Measurements from ENCODE around the gene PFKFB4. TPM values are rescaled to one million over a fixed set of nuclear protein-coding genes. Genes with fewer than 3 reads are reported as not detected.

The PFKFB4 gene
- total and polyA plus RNA-seq, 10 of the 15 experiments (the other 5 are each of a cell fraction or from before 2014, with no cell fraction given), result 0.37 to 89.1 (median 5.2) TPM

DNA sequence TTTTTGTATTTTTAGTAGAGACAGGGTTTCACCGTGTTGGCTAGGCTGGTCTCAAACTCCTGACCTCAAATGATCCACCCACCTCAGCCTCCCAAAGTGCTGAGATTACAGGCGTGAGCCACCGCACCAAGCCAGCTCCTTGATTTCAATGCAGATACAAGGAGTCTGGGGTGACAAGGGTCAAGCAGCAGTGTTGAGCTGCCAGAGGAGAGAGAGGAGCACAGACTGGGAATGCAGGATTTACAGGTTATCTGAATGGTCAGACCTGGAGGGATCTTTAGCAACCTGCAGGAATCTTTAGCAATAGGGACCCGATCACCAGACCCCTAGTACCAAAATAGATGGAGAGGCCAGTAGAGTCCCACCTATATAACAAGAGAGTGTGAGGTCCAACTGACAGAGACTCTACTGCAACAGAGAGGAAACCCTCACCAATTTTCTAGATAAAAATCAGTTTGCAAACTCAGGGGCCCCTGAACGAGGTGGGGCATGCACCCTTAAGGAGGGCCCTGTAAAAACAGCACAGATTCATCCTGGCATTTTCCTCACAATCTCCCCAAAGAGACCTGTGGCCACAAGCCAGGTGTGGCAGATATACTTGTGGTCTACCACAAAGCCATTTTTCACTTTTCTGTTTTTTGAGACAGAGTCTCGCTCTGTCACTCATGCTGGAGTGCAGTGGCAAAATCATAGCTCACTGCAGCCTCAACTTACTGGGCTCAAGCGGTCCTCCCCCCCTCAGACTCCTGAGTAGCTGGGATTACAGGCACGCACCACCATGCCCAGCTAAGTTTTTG, 42.0 kb downstream of the PFKFB4 start:
- H3K79me2 ChIP-seq (ENCODE audit: control insufficient read depth, insufficient read depth, low read length), result no peaks in the 10 kb centered on the region
- in situ Hi-C loops (cut with MboI) (no loop called here), intact Hi-C loops (cut with micrococcal nuclease; ENCODE audit: unreplicated experiment) (loop anchor here (5.0 kb wide), 1 partner anchor 33 kb away; no protein-coding TSS in a partner anchor)
- BruUV-seq (replicated peaks), result no TSS peak
- H3K27ac ChIP-seq (ENCODE audit: control insufficient read depth, insufficient read depth), result no peak overlapping the region
- DNase-seq (ENCODE audit: low read depth, low spot score) (no peak), FAIRE-seq (peak; percentile 52), ATAC-seq (peak; percentile 57)
- H3K9ac ChIP-seq (ENCODE audit: control insufficient read depth, insufficient read depth, low read length), result no peak overlapping the region
- H2AFZ ChIP-seq (ENCODE audit: control insufficient read depth, low read depth, low read length), result no peak overlapping the region
- TF ChIP-seq, protein P1, sequence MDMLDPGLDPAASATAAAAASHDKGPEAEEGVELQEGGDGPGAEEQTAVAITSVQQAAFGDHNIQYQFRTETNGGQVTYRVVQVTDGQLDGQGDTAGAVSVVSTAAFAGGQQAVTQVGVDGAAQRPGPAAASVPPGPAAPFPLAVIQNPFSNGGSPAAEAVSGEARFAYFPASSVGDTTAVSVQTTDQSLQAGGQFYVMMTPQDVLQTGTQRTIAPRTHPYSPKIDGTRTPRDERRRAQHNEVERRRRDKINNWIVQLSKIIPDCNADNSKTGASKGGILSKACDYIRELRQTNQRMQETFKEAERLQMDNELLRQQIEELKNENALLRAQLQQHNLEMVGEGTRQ (IDR thresholded peaks at IDR 0.05; ENCODE audit: borderline replicate concordance, low read depth, low read length), result no peak
- 0 out of 2 replicates have a peak, but pooled peaks have one; percentile 25 for TF ChIP-seq TCF12 (IDR thresholded peaks at IDR 0.05; ENCODE audit: low read depth, low read length)
- TF ChIP-seq, protein P2, sequence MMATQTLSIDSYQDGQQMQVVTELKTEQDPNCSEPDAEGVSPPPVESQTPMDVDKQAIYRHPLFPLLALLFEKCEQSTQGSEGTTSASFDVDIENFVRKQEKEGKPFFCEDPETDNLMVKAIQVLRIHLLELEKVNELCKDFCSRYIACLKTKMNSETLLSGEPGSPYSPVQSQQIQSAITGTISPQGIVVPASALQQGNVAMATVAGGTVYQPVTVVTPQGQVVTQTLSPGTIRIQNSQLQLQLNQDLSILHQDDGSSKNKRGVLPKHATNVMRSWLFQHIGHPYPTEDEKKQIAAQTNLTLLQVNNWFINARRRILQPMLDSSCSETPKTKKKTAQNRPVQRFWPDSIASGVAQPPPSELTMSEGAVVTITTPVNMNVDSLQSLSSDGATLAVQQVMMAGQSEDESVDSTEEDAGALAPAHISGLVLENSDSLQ (IDR thresholded peaks at IDR 0.05), result peak; percentile 87
- peak; percentile 91 for TF ChIP-seq RUNX3 (IDR thresholded peaks at IDR 0.05; ENCODE audit: low read length)
- TF ChIP-seq SMAD5 (IDR thresholded peaks at IDR 0.05; ENCODE audit: low read depth), result no peak
- TF ChIP-seq CBFB (IDR thresholded peaks at IDR 0.05; ENCODE audit: low read depth), result peak; percentile 70
- no peak for TF ChIP-seq BCL11A (IDR thresholded peaks at IDR 0.05; ENCODE audit: low read depth, low read length)
- no peak for TF ChIP-seq RELA (IDR thresholded peaks at IDR 0.05; ENCODE audit: borderline replicate concordance, partially characterized antibody)
- TF ChIP-seq CREB1 (IDR thresholded peaks at IDR 0.05; ENCODE audit: low read depth), result peak; percentile 23; the same call in 1 of the 2 replicates
- TF ChIP-seq, protein P3, sequence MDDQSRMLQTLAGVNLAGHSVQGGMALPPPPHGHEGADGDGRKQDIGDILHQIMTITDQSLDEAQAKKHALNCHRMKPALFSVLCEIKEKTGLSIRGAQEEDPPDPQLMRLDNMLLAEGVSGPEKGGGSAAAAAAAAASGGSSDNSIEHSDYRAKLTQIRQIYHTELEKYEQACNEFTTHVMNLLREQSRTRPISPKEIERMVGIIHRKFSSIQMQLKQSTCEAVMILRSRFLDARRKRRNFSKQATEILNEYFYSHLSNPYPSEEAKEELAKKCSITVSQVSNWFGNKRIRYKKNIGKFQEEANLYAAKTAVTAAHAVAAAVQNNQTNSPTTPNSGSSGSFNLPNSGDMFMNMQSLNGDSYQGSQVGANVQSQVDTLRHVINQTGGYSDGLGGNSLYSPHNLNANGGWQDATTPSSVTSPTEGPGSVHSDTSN (IDR thresholded peaks at IDR 0.05; ENCODE audit: insufficient replicate concordance, low read depth, low read length), result peak; percentile 66
- ChIA-PET RAD21 (ENCODE audit: unreplicated experiment) (interaction anchor here (0.6 to 1.0 kb wide), 2 partner anchors 42 to 122 kb away, joined by 3 read pairs; no protein-coding TSS in a partner anchor), POLR2A (interaction anchor here (0.8 kb wide), 1 partner anchor 17 kb away, joined by 4 read pairs; no protein-coding TSS in a partner anchor), CTCF (no interaction called here), SMC1A (ENCODE audit: uncharacterized antibody, unreplicated experiment) (interaction anchor here (0.5 to 1.7 kb wide), 3 partner anchors 17 to 78 kb away, joined by 3 read pairs; no protein-coding TSS in a partner anchor)
- no peaks in the 10 kb centered on the region for H3K27me3 ChIP-seq (replicated peaks in 1 of 2; ENCODE audit: control insufficient read depth in 2 of 2, insufficient read depth in 2 of 2, low read length in 1 of 2)
- H3K4me3 ChIP-seq, result no peak overlapping the region
- 30% methylated on average over 8 of the region's 8 CpGs for WGBS (ENCODE audit: insufficient coverage, insufficient replicate concordance, low lambda C conversion rate, missing lambda C conversion rate)
- no peak overlapping the region; the same call in 1 of the 2 replicates for H3K4me2 ChIP-seq (ENCODE audit: control insufficient read depth, insufficient read depth)
- H4K20me1 ChIP-seq (ENCODE audit: control insufficient read depth, insufficient read depth), result no peaks in the 10 kb centered on the region; the same call in 1 of the 2 replicates
- H3K36me3 ChIP-seq (ENCODE audit: control insufficient read depth in 2 of 2, insufficient read depth in 2 of 2, low read length in 1 of 2), result peaks cover 0 to 6% of the 10 kb centered on the region in 2 experiments; a peak in 3 of 4 replicates
- peaks cover 12% of the 10 kb centered on the region for H3K4me1 ChIP-seq (ENCODE audit: control insufficient read depth, insufficient read depth, low read length)
- H3K9me3 ChIP-seq (replicated peaks; ENCODE audit: control insufficient read depth, insufficient read depth, low read length), result no peaks in the 10 kb centered on the region
